GM13976 (cell line): Measurements from ENCODE around the gene SERINC2.
"Not testable (repeated sequence)": the region's sequence is repeated elsewhere in the genome, so short reads cannot be mapped to it uniquely, and the experiment has no call there.

ENCODE experiments used
- DNase-seq: peaks from one replicate; pipeline ENCODE4 v3.0.0; 2012; ENCODE audit warnings: low spot score
- CTCF ChIP-seq: IDR thresholded peaks from 2 replicates; pipeline ENCODE4 v1.5.1; 2012; ENCODE audit warnings: borderline replicate concordance, mild to moderate bottlenecking; ENCODE audit not compliant: insufficient read depth; ENCODE audit errors: extremely low read depth, missing control alignments, control extremely low read depth
- in situ Hi-C: fragments of 300-500 bp; cut with MboI; formaldehyde crosslinking; loops from one replicate; pipeline ENCODE4 v1.12.0; 2022; ENCODE audit warnings: low sequenced_read_pairs, mixed read lengths, inconsistent platforms; ENCODE audit not compliant: unreplicated experiment

Gene SERINC2

GRCh38 chr1:31383967-31384366 lies 29.0 kb upstream of the SERINC2 start:
- no peak for TF ChIP-seq CTCF
- in situ Hi-C loops: no loop called here
- DNase-seq: no peak

GRCh38 chr1:31386576-31387243 lies 26.3 kb upstream of the SERINC2 start:
- DNase-seq, in situ Hi-C loops: not testable (repeated sequence)

GRCh38 chr1:31387612-31388011 lies 25.4 kb upstream of the SERINC2 start:
- DNase-seq: no peak
- in situ Hi-C loops: no loop called here
- no peak for TF ChIP-seq CTCF

GRCh38 chr1:31389616-31390015 lies 23.4 kb upstream of the SERINC2 start:
- in situ Hi-C loops: no loop called here
- no peak for DNase-seq
- TF ChIP-seq CTCF: no peak

- no peak for DNase-seq
Measured at GRCh38 chr1:31390071-31390470, 22.9 kb upstream of the SERINC2 start.

GRCh38 chr1:31393463-31393862 lies 19.6 kb upstream of the SERINC2 start:
- no peak for DNase-seq
- in situ Hi-C loops: no loop called here
- TF ChIP-seq CTCF: no peak

More at GRCh38 chr1:31390071-31390470, 22.9 kb upstream of the SERINC2 start:
- in situ Hi-C loops: no loop called here
- TF ChIP-seq CTCF: no peak

GRCh38 chr1:31394584-31395193 lies 18.3 kb upstream of the SERINC2 start:
- peak; percentile 89 for DNase-seq
- in situ Hi-C loops: no loop called here
- peak; percentile 84 for TF ChIP-seq CTCF
